CD4-positive, CD25-positive, alpha-beta regulatory T cell (primary cell): Measurements from ENCODE around the gene AGAP9. TPM values are rescaled to one million over a fixed set of nuclear protein-coding genes. Genes with fewer than 3 reads are reported as not detected.
"Not testable (repeated sequence)": the region's sequence is repeated elsewhere in the genome, so short reads cannot be mapped to it uniquely, and the experiment has no call there.

Experiments used
- ATAC-seq, 2 donors: fragments of 150-1000 bp; cut with Tn5 transposase; one replicate each; pipeline ENCODE4 v1.10.0; 2021; ENCODE audit warnings: low read depth in 2 of 2, moderate number of reproducible peaks in 2 of 2, moderate library complexity in 1 of 2
- DNase-seq, 3 donors: peaks; one replicate each; pipeline versions ENCODE4 v3.0.0 to v3.0.0-alpha.2; 2012 to 2022; ENCODE audit warnings: mixed read lengths in 1 of 3
- H3K27ac ChIP-seq: one replicate; pipeline ENCODE4 v1.7.0; 2013; ENCODE audit warnings: mild to moderate bottlenecking, low read length; ENCODE audit not compliant: insufficient read depth, poor library complexity, severe bottlenecking
- H3K27me3 ChIP-seq: one replicate; pipeline ENCODE4 v1.7.0; 2013; ENCODE audit warnings: low read length; ENCODE audit not compliant: control insufficient read depth, insufficient read depth
- H3K36me3 ChIP-seq: one replicate; pipeline ENCODE4 v1.7.0; 2013; ENCODE audit warnings: mild to moderate bottlenecking, low read length, moderate library complexity; ENCODE audit not compliant: control insufficient read depth, insufficient read depth
- H3K4me1 ChIP-seq: 2 replicates; pipeline ENCODE4 v1.7.0; 2013; ENCODE audit warnings: mild to moderate bottlenecking, low read length; ENCODE audit not compliant: insufficient read depth, control insufficient read depth, poor library complexity, severe bottlenecking
- H3K4me3 ChIP-seq: one replicate; pipeline ENCODE4 v1.7.0; 2013; ENCODE audit warnings: low read depth, mild to moderate bottlenecking, low read length, moderate library complexity
- H3K9me3 ChIP-seq, 2 experiments: 1 replicate in 1 of 2; 2 replicates in 1 of 2; pipeline ENCODE4 v1.7.0; 2013; ENCODE audit warnings: low read length in 2 of 2, mild to moderate bottlenecking in 1 of 2, moderate library complexity in 1 of 2; ENCODE audit not compliant: control insufficient read depth in 2 of 2
- H3K27ac Mint-ChIP-seq, 3 donors: one replicate each; pipeline ENCODE4 v1.8.0; 2020 to 2022; ENCODE audit warnings: mild to moderate bottlenecking in 3 of 3, mixed read lengths in 3 of 3, moderate library complexity in 2 of 3
- H3K27me3 Mint-ChIP-seq: one replicate; pipeline ENCODE4 v1.8.0; 2022; ENCODE audit warnings: mild to moderate bottlenecking, mixed read lengths
- H3K36me3 Mint-ChIP-seq: one replicate; pipeline ENCODE4 v1.8.0; 2020; ENCODE audit warnings: mixed read lengths
- H3K4me1 Mint-ChIP-seq, 4 donors: one replicate each; pipeline ENCODE4 v1.8.0; 2020 to 2022; ENCODE audit warnings: mixed read lengths in 4 of 4, mild to moderate bottlenecking in 1 of 4
- H3K4me3 Mint-ChIP-seq, 4 donors: one replicate each; pipeline ENCODE4 v1.8.0; 2020 to 2022; ENCODE audit warnings: mild to moderate bottlenecking in 4 of 4, mixed read lengths in 4 of 4, moderate library complexity in 3 of 4
- H3K9me3 Mint-ChIP-seq, 7 donors: one replicate each; pipeline ENCODE4 v1.8.0; 2020 to 2022; ENCODE audit warnings: mixed read lengths in 7 of 7, mild to moderate bottlenecking in 3 of 7, moderate library complexity in 2 of 7
- polyA plus RNA-seq, 4 donors: library from polyadenylated mRNA; unstranded; fragments of 300-500 nt; fragmentation: Illumina TruSeq; gene quantifications; one replicate each; pipeline ENCODE4 v1.2.3, GENCODE V29; 2021
- total RNA-seq: library from RNA; stranded (reverse); gene quantifications from one replicate; pipeline ENCODE4 v1.2.3, GENCODE V29; 2022

Gene AGAP9
- total and polyA plus RNA-seq, 5 donors from 2014 or later: 0.07 to 8.0 (median 0.46) TPM; not detected in 2

DNA sequence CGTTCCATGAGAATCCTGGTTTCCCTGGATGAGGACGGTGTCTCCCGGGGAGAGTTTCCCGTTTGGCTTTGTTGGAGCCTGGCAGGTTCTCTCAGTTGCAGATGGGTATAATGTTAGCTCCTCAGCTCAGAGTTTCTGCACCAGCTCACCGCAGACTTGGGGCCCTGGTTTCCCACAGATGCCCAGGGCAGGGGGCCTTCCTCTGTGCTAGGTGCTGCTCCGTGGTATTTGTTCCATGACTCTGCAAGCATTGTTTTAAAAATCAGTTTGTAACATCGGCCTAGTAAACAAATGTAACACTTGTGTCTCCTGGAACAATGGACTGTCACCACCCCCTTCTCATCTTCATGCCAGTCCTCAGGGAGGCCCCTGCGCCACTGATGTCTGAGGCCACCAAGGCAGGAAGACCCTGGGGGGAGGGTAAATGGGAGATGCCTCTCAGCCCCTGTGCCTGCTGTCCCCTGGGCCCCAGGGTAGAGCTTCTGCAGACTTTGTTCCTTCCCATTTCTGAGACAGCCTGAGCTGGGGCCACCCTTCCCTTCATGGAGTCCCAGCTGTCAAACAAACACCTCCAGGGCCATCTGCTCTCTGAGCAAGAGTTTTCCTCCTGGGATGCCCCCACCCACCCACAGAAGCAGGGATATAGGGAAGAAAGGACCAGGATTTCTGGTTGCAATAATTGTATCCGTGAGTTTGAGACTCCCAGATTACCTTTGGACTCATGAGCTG lies 67.9 kb downstream of the AGAP9 start:
- H3K27ac ChIP-seq, H3K27ac Mint-ChIP-seq, H3K4me3 ChIP-seq, DNase-seq, H3K9me3 Mint-ChIP-seq, H3K4me3 Mint-ChIP-seq, ATAC-seq, H3K9me3 ChIP-seq, H3K4me1 Mint-ChIP-seq, H3K4me1 ChIP-seq, H3K36me3 Mint-ChIP-seq, H3K27me3 ChIP-seq, H3K36me3 ChIP-seq: not testable (repeated sequence)
- peaks cover 10% of the 10 kb centered on the region for H3K27me3 Mint-ChIP-seq

DNA sequence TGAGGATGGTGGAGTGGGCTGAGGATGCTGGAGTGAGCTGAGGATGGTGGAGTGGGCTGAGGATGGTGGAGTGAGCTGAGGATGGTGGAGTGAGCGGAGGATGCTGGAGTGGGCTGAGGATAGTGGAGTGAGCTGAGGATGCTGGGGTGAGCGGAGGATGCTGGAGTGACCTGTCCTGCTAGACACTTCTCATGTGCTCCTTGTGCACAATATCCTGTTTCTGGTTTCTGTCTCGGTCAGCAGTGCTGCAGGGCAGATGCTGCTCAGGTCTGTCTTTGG lies 68.7 kb downstream of the AGAP9 start:
- no peak overlapping the region for H3K27ac Mint-ChIP-seq
- no peaks in the 10 kb centered on the region for H3K9me3 ChIP-seq
- H3K4me3 ChIP-seq: no peak overlapping the region
- no peaks in the 10 kb centered on the region for H3K9me3 Mint-ChIP-seq
- H3K27ac ChIP-seq: no peak overlapping the region
- H3K27me3 ChIP-seq: no peaks in the 10 kb centered on the region
- ATAC-seq: no peak
- no peak for DNase-seq
- no peaks in the 10 kb centered on the region for H3K36me3 Mint-ChIP-seq
- peaks cover 10% of the 10 kb centered on the region for H3K27me3 Mint-ChIP-seq
- no peaks in the 10 kb centered on the region for H3K36me3 ChIP-seq
- no peak overlapping the region for H3K4me3 Mint-ChIP-seq
- no peaks in the 10 kb centered on the region for H3K4me1 Mint-ChIP-seq
- H3K4me1 ChIP-seq: no peaks in the 10 kb centered on the region

DNA sequence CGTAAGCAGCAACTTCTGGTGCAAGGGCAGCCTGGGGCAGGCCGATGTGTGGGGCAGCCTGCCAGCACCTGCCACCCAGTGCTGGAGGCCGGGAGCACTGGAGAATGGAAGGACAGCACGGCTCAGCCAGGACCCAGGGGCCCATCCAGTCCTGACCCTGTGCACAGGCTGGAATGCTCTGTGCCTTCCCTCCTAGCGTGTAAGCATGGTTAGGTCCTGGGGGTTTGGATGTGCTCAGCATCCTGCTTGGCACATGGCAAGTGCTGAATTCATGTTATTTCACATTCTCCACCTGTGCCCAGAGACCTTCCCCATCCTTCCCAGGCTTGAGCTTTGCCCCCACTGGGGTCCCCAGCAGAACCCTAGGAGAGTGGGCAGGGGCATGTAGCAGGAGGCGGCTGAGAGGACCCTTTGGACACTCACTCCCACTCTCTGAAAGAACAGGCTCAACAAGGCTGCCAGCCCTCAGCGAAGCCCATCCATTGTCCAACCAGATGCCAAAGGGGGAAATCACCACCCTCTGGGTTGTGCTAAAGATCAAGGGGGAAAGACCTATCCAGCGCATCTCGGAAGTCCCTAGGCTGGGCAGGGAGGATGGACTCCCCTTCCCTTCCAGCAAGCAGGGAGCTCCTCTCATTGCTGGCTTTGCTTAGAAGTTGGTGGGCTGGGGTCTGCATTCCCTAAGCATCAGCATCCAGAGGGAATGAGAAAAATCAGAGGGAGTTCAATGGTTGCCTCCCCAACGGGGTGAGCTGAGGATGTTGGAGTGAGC lies 69.2 kb downstream of the AGAP9 start:
- Mint-ChIP-seq H3K4me1 (no peaks in the 10 kb centered on the region), H3K27me3 (peaks cover 10% of the 10 kb centered on the region), H3K4me3 (no peak overlapping the region), H3K27ac (no peak overlapping the region), H3K36me3 (no peaks in the 10 kb centered on the region), H3K9me3 (no peaks in the 10 kb centered on the region)
- H3K36me3 ChIP-seq: no peaks in the 10 kb centered on the region
- no peaks in the 10 kb centered on the region for H3K4me1 ChIP-seq
- H3K4me3 ChIP-seq: no peak overlapping the region
- DNase-seq (no peak), ATAC-seq (no peak)
- no peak overlapping the region for H3K27ac ChIP-seq
- no peaks in the 10 kb centered on the region for H3K27me3 ChIP-seq
- no peaks in the 10 kb centered on the region for H3K9me3 ChIP-seq

DNA sequence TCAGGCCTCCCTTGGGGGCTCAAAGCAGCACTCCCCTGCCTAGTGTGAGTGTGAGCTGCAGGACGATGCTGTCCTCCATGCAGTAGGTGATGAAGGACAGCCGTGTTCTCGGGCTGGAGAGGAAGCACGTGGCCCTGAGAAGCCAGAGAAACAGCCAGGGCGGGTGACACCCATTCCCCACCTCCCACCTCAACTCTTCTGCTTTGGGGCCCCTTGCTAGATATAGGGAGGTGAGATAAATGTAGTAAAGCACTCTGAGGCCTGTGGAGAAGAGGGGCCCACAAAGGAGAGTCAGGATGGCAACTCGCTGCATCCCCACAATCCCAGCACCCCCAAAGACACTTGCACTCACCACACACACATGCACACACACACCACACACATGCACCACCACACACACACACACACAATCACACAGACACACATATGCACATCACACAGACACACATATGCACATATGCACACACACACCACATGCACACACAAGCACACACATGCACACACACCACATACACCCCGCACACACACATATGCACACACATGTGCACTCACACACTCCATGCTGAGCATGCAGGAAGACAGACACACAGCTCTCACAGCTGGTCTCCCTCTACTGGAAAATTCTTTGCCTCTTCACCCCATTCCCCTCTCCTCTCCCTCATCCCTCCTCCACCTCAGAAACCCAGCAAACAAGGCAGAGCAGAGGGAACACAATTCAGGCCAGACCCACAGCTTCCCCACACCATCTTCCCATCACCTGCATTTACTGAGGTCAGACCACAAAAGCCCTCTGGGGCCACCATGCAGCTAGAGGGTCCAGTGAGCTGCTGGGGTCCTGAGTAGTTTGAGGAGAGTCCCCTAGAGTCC lies 70.1 kb downstream of the AGAP9 start:
- Histone ChIP-seq H3K9me3 (no peaks in the 10 kb centered on the region), H3K4me3 (no peak overlapping the region), H3K36me3 (no peaks in the 10 kb centered on the region), H3K27ac (no peak overlapping the region), H3K4me1 (no peaks in the 10 kb centered on the region), H3K27me3 (no peaks in the 10 kb centered on the region)
- H3K4me1 Mint-ChIP-seq: no peaks in the 10 kb centered on the region
- no peaks in the 10 kb centered on the region for H3K36me3 Mint-ChIP-seq
- no peak overlapping the region for H3K4me3 Mint-ChIP-seq
- DNase-seq (no peak), ATAC-seq (no peak)
- peaks cover 4% of the 10 kb centered on the region for H3K27me3 Mint-ChIP-seq
- no peak overlapping the region for H3K27ac Mint-ChIP-seq
- H3K9me3 Mint-ChIP-seq: peaks cover 0 to 2% (median 0%) of the 10 kb centered on the region in 7 donors

DNA sequence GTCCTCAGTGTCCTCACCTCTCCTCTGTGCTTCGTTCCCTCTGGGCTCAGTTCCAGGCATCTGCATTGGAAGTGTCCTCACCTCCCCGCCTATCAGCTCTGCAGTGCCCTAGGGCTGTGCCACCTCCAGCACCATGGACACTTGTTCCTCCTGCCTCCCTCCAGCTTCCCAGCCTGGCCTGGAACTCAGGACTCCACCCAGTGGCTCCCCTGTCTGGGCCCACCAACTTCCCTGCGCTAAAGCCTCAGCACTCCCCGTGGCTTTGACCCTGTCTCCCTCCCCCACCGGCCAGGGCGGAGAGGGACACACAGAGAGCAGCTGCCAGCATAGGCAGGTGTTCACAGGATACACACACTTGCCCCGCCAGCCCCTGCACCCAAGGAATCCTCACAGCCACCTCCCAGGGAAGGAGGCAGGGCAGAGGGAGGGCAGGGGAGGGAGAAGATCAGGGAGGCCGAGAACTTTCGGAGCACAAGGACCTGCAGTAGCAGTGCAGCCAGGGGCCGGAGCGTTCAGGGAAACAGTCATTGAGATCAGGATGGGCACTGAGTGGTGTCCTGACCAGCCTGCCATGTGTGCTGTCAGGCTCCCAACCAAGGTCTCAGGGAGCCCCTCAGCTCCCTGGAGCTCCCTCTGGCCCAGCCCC lies 70.8 kb downstream of the AGAP9 start:
- H3K27me3 Mint-ChIP-seq: peaks cover 4% of the 10 kb centered on the region
- H3K36me3 Mint-ChIP-seq: no peaks in the 10 kb centered on the region
- no peak overlapping the region for H3K27ac ChIP-seq
- H3K27me3 ChIP-seq: no peaks in the 10 kb centered on the region
- DNase-seq (no peak), ATAC-seq (no peak)
- H3K27ac Mint-ChIP-seq: no peak overlapping the region
- no peaks in the 10 kb centered on the region for H3K4me1 ChIP-seq
- no peak overlapping the region for H3K4me3 ChIP-seq
- H3K9me3 ChIP-seq: no peaks in the 10 kb centered on the region
- H3K9me3 Mint-ChIP-seq: peaks cover 0 to 2% (median 0%) of the 10 kb centered on the region in 7 donors
- no peaks in the 10 kb centered on the region for H3K4me1 Mint-ChIP-seq
- H3K4me3 Mint-ChIP-seq: no peak overlapping the region
- H3K36me3 ChIP-seq: no peaks in the 10 kb centered on the region

DNA sequence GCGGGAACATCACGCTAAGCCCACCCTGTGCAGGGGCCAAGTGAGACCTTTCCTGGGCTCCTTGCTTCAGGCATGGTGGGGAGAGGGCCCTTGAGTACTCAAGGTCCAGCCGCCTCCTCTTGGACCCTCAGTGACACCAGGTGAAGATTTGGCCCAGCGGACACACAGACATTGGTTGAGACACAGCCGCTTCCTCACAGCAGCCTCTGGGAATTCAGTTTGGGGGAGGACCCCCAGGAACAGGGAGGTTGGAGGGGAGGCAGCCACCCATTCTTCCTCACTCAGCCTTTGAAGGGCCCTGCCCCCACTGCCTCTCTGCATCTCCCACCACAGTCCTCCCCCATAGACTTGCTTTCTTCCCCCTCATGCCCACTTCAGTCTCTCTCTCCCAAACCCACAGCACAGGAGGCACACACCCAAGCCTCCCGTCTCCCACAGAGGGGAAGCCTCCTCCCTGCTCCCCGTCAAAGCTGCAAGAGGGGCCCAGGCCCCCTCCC lies 71.4 kb downstream of the AGAP9 start:
- no peak for DNase-seq
- Histone ChIP-seq H3K27me3 (no peaks in the 10 kb centered on the region), H3K4me1 (no peaks in the 10 kb centered on the region), H3K4me3 (no peak overlapping the region), H3K27ac (no peak overlapping the region), H3K9me3 (no peaks in the 10 kb centered on the region), H3K36me3 (no peaks in the 10 kb centered on the region)
- no peaks in the 10 kb centered on the region for H3K4me1 Mint-ChIP-seq
- no peak overlapping the region for H3K4me3 Mint-ChIP-seq
- H3K27me3 Mint-ChIP-seq: peaks cover 4% of the 10 kb centered on the region
- H3K36me3 Mint-ChIP-seq: no peaks in the 10 kb centered on the region
- no peak for ATAC-seq
- peaks cover 0 to 2% (median 0%) of the 10 kb centered on the region in 7 donors for H3K9me3 Mint-ChIP-seq
- H3K27ac Mint-ChIP-seq: no peak overlapping the region
